GM21528 (cell line): Measurements from ENCODE around the gene MX2.
"Not testable (repeated sequence)": the region's sequence is repeated elsewhere in the genome, so short reads cannot be mapped to it uniquely, and the experiment has no call there.

Source experiments
- ATAC-seq: cut with Tn5 transposase; IDR thresholded peaks from one replicate; pipeline ENCODE4 v1.9.1; 2021; ENCODE audit warnings: mild to moderate bottlenecking, moderate library complexity; ENCODE audit not compliant: unreplicated experiment, low FRiP score

MX2 gene

GRCh38 chr21:41410361-41410760, 48.5 kb downstream of the MX2 start:
- ATAC-seq, result no peak

- no peak for ATAC-seq
These were observed 49.1 kb downstream of the MX2 start for GRCh38 chr21:41410767-41411448.

GRCh38 chr21:41411449-41412089, 49.7 kb downstream of the MX2 start:
- no peak for ATAC-seq

DNA sequence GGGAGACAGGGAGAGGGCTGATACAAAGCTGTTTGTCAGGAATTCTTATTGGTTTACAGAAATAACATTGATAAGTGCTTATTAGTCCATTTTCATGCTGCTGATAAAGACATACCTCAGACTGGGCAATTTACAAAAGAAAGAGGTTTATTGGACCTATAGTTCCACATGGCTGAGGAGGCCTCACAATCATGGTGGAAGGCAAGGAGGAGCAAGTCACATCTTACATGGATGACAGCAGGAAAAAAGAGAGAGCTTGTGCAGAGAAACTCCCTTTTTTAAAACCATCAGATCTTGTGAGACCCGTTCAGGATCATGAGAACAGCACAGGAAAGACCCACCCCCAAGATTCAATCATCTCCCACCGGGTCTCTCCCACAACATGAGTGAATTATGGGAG, 55.7 kb downstream of the MX2 start:
- ATAC-seq, result not testable (repeated sequence)

DNA sequence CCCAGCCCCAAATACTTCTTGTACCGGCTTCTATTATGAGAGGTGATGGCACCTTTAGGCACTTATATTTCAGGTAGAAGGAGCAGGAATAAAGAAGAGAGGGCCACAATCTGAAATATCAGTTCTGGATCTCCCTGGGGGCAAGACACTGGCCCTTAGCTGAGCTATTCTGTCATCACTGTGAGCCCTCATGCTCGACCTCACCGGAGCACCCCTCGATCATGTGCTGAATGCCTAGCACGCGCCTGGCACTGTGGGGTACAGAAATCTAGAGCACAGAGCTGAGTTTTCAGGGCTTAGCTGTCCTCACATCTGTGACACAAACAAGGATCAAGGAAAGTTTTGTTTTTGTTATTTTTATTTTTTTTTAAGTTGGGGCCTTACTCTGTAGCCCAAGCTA, 56.6 kb downstream of the MX2 start:
- ATAC-seq, result no peak

DNA sequence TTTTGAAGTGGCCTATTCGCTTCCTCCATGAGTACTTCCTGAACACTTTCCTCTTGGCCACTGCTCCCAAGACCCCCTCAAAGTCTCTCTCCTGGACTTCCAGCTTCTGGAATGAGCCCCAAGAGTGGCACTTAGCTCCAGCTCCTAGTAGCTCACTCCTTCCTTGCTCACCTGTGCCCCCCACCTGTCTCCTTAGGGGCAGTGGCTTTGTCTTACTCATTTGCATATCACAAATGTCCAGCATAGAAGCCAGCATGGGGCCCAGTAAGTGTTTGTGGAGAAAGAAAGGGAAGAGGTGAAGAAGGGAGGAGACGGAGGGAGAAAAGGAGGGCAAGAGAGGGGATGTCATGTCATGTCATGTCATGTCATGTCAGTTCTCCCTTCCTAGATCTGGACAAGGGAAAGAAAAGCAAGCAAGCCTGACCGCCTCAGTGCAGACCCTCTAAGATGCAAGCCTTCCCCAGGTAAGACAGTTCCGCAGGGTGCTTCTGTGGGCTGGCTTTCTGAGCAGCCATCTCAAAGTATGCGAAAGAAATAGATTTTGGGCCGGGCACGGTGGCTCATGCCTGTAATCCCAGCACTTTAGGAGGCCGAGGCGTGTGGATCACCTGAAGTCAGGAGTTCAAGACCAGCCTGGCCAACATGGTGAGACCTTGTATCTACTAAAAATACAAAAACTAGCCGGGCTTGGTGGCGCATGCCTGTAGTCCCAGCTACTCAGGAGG, 57.3 kb downstream of the MX2 start:
- no peak for ATAC-seq

GRCh38 chr21:41419921-41420862, 58.4 kb downstream of the MX2 start:
- ATAC-seq, result peak; percentile 81

DNA sequence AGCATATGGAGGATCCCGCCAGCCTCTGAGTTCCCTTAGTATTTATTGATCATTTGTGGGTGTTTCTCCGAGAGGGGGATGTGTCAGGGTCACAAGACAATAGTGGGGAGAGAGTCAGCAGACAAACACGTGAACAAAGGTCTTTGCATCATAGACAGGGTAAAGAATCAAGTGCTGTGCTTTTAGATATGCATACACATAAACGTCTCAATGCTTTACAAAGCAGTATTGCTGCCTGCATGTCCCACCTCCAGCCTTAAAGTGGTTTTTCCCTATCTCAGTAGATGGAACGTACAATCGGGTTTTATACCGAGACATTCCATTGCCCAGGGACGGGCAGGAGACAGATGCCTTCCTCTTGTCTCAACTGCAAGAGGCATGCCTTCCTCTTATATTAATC, 59.2 kb downstream of the MX2 start:
- not testable (repeated sequence) for ATAC-seq

- ATAC-seq, result no peak
These were observed 60.9 kb downstream of the MX2 start for GRCh38 chr21:41422546-41423304.

- not testable (repeated sequence) for ATAC-seq
These were observed 61.4 kb downstream of the MX2 start for GRCh38 chr21:41423305-41423636.

DNA sequence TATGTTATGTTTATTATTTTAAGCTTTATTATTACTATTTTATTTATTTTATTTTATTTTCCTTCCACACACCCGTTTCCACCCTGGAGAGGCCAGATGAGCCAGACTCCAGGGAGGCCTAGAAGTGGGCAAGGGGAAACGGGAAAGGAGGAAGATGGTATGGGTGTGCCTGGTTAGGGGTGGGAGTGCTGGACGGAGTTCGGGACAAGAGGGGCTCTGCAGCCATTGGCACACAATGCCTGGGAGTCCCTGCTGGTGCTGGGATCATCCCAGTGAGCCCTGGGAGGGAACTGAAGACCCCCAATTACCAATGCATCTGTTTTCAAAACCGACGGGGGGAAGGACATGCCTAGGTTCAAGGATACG, 63.7 kb downstream of the MX2 start:
- ATAC-seq, result peak; percentile 15

GRCh38 chr21:41425954-41426675, 64.3 kb downstream of the MX2 start, which contains the start of gene MX1:
Gene MX1 (plus strand): TSS chr21:41426239. CDS start chr21:41432071, 5,832 bp downstream.
- ATAC-seq, result peak; percentile 92

DNA sequence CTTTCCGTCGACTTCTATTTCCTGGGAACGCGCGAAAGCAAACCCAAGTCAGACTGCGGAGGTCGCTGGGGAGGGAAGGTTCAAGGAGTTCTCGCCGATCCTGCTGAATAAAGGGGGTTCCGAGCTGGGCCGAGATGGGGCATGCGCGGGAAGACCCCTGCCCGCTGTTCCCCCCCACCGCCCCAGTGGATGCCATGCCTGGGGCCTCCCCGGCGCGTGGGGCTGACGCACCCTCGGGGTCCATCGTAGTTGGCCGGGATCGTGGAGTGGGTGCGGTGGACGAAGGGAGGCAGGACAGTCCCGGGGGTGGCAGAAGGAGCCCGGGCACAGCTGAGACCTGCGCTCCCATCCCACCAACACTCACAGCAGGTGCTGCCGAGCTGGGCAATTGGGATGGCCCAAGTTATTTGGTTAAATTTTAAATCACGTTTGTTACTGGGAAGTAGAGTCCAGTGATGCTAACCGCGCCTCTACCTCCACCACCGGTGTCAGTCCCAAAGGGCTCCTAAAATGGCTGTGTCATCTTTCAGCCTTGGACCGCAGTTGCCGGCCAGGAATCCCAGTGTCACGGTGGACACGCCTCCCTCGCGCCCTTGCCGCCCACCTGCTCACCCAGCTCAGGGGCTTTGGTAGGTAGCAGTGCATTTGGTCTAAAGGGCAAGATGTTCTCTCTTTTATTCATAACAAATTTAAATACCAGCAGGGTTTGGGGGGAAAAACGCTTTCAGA, 65.0 kb downstream of the MX2 start:
- peak; percentile 8 for ATAC-seq

DNA sequence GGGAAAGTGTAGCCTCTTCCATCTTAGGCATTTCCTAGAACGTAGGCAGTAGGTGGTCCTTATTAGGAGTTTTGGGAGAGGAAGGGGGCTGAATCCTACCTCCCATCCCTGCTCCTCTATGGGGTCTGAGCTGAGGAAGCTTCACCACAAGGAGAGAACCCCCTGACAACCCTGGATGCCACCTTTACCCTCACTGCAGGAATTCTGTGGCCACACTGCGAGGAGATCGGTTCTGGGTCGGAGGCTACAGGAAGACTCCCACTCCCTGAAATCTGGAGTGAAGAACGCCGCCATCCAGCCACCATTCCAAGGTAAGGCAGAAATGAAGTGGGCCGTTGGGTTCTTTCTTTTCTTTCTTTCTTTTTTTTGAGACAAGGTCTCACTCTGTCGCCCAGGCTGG, 65.7 kb downstream of the MX2 start:
- ATAC-seq, result no peak

GRCh38 chr21:41428311-41428710, 66.5 kb downstream of the MX2 start:
- no peak for ATAC-seq

DNA sequence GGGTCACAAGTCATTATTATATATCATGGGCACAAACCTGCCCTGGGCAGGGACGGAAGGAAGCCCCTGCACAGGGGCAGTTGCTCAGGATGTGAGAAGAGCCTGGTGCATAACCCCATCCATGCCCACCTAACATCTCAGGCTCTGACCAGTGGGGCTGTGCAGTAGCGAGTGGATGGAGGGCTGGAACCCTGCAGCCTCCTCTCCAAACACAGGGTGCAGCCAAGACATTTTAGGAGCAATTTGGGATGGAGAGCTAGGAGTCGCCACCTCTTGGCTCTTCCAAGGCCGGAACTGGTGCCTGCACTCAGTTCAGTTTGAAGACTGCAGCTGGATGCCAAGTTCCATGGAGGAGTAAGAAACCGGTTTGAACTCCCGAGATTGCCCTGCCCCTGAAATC, 67.0 kb downstream of the MX2 start:
- ATAC-seq, result no peak

DNA sequence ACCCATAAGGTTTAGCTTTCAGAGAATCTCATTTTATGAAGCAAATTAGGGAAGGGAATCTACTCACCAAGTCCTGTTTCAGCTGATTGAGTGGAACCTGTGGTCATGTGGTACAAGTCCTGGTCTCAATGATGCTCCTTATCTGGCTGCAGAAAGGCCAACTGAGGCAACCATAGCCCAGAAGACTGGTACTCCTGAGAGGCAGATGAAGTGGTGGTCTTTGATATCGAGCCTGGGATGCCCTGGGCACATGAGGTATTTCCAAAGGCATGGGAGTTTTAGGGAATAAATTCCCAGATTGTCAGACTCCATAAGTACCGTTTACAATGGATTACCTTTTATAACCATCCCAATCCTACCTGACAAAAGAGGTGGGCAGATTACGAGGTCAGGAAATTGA, 67.5 kb downstream of the MX2 start:
- no peak for ATAC-seq

- no peak for ATAC-seq
These were observed 68.2 kb downstream of the MX2 start for GRCh38 chr21:41429925-41430491.
